Measurements from ENCODE around the gene PITPNC1. TPM values are rescaled to one million over a fixed set of nuclear protein-coding genes. Genes with fewer than 3 reads are reported as not detected.
"Not testable (repeated sequence)": the region's sequence is repeated elsewhere in the genome, so short reads cannot be mapped to it uniquely, and the experiment has no call there.

PITPNC1 gene
- total RNA-seq, 1 experiment from 2014 or later, result 22.3 TPM

DNA sequence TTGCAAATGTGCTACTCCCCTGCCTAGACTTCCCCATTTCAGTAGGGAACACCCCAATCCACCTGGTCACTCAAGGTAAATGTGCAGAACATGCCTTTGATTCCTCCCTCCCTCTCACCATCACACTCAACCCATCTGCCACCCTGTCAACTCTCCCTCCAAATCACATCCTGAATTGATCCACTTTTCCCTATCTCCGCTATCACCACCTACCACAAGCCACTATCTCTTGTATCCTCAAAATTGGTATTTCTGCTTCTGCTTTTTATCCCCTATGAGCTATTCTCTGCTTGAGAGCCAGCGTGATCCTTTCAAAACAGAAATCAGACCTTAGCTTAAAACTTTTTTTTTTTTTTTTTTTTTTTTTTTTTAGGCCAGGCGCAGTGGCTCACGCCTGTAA lies 335.3 kb downstream of the PITPNC1 start:
- in situ Hi-C loops (cut with HindIII; ENCODE audit: low pct_unique_long_range_greater_than_20kb, low sequenced_read_pairs), result no loop called here
- DNase-seq (ENCODE audit: low read depth, low spot score), result no peak

DNA sequence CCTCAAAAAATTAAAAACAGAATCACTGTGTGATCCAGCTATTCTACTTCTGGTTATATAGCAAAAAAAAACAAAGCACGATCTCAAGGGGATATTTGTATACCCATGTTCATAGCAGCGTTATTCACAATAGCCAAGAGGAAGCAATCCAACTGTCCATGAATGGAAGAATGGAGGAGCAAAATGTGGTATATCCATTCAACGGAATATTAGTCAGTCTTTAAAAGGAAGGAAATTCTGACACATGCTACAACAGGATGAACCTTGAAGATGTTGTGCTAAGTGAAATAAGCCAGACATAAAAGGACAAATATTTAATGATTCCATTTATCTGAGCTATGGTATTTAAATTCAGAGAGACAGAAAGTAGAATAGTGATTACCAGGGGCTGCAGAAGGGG lies 336.1 kb downstream of the PITPNC1 start:
- DNase-seq (ENCODE audit: low read depth, low spot score), result no peak
- in situ Hi-C loops (cut with HindIII; ENCODE audit: low pct_unique_long_range_greater_than_20kb, low sequenced_read_pairs), result no loop called here

DNA sequence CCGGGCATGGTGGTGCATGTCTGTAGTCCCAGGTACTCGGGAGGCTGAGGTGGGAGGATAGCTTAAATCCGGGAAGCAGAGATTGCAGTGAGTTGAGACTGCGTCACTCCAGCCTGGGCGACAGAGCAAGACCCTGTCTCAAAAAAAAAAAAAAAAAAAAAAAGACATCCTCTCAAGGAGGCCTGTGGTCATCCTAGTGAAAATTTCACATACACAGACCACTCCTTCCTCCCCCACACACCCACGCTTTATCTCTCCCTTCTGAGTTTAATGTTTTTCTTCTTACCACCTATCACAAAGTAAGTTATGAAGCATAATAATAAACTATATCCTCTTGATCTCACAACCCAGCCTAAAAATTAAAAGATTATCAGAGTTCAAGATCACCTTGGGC lies 339.3 kb downstream of the PITPNC1 start:
- in situ Hi-C loops (cut with HindIII; ENCODE audit: low pct_unique_long_range_greater_than_20kb, low sequenced_read_pairs), result no loop called here
- DNase-seq (ENCODE audit: low read depth, low spot score), result no peak

DNA sequence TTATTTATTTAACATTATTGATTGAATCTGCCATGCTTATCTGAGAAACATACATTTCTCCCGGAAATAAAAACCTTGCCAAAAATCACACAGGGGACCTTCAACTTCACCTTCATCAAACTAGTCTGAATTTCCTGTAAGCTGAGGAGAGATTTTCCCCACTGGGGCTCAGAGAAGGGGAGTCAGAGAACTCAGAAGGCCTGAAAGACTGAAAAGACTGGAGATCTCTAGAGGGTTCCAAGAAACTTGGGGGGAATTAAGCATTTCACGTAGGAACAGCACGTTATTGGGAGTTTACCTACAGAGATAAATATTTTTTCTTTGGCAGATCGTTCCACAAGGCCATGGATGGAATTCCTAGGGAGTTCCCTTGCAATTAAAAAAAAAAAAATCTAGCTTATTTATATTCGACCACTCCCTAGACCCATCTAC lies 340.1 kb downstream of the PITPNC1 start:
- DNase-seq (ENCODE audit: low read depth, low spot score), result no peak
- in situ Hi-C loops (cut with HindIII; ENCODE audit: low pct_unique_long_range_greater_than_20kb, low sequenced_read_pairs), result no loop called here

DNA sequence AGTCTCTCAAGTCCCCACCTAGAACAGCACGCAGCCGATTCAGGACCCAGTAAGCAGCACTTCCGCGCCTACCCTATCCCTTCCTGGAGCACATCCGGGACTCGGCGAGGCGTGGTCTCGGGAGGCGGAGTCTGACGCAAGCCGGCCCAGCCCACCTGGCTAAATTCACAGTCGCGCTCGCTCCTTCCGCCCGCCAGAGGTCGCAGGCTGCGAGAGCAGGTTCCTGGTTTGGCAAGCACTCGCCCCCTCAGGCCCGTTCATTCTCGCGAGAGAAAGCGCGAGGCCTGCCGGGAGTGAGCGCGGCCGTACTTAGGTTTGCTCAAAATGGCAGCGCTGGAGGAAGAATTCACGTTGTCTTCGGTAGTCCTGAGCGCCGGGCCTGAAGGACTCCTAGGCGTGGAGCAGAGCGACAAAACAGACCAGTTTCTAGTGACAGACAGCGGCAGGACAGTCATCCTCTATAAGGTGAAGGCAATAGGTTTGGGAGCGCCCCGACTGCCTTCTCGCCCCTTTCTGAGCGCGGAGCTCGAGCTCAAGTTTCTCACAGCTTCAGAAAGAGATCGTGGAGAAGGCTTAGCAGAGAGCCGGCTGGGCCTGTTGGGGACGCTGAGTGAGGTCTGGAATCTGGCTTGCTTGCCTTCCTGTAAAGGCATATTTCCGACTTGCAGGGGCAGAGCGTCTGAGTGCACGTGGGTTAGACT lies 340.7 kb downstream of the PITPNC1 start, which contains the start of gene NOL11:
TSS of gene NOL11 (plus strand) at position 313 of the 701 bp plus-strand sequence. CDS start at position 325, 12 bp downstream.
- in situ Hi-C loops (cut with HindIII; ENCODE audit: low pct_unique_long_range_greater_than_20kb, low sequenced_read_pairs), result no loop called here
- peak; percentile 100 for DNase-seq (ENCODE audit: low read depth, low spot score)

DNA sequence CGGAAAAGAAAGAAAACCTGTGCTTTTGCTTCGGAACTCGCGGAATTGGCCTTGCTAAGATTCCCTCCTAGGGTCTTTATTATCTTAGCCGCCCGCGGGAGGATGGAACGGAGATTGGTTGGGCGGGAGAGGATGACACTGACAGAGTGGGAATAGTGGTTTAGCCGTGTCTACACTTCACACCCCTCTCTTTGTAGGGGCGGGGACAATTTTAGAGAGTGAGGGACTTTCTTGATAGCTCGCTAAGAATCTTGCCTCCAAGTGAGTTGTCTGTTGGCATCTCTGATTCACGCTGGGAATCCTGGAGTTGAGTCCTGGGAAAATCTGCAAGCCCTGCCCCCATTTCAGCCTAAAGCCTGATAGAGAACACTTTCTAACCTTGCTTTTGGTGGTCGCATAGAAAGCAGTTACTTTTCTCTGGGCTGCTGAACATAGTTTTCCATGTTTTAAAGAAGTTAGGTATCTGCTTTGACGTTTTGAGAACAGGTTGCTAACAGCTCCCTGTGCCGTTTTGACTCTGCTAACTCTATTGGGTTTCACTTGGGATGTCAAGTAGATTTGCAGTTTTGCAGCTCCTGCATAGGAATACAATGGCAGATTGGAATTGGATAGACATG lies 341.4 kb downstream of the PITPNC1 start:
- peak; percentile 73 for DNase-seq (ENCODE audit: low read depth, low spot score)
- in situ Hi-C loops (cut with HindIII; ENCODE audit: low pct_unique_long_range_greater_than_20kb, low sequenced_read_pairs), result no loop called here

DNA sequence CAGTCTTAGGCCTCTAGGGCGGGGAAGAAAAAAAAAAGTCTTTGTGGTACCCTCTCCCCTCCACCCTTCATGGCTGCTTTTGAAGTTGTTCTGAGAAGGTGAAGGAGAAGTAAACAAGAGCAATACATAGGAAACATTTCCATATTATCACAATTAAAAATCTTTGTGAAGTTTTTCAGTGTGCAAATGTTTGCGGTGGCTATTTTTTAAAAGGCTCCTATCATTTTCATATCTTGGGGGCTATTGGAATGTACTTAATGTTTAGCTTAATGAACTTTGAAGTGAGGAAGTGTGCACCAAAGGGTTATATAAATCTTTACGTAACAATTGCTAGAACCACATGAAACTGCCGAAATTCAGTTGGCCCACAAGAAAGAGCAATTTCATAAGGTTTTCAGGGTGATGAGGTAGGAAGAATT lies 348.3 kb downstream of the PITPNC1 start:
- no peak for DNase-seq (ENCODE audit: low read depth, low spot score)
- in situ Hi-C loops (cut with HindIII; ENCODE audit: low pct_unique_long_range_greater_than_20kb, low sequenced_read_pairs), result no loop called here

DNA sequence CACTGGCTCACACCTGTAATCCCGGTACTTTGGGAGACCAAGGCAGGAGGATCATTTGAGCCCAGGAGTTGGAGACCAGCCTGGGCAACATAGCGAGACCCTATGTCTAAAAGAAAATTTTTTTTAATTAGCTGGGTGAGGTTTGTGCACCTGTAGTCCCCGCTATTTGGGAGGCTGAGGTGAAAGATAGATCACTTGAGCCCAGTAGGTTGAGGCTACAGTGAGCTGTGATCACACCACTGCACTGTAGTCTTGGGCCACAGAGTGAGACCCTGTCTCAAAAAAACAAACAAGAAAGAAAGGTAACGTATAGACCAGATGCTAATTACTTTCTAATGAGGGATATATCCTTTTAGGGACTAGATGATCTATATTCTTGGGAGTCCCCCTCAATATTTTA lies 348.7 kb downstream of the PITPNC1 start:
- no peak for DNase-seq (ENCODE audit: low read depth, low spot score)
- in situ Hi-C loops (cut with HindIII; ENCODE audit: low pct_unique_long_range_greater_than_20kb, low sequenced_read_pairs), result no loop called here

DNA sequence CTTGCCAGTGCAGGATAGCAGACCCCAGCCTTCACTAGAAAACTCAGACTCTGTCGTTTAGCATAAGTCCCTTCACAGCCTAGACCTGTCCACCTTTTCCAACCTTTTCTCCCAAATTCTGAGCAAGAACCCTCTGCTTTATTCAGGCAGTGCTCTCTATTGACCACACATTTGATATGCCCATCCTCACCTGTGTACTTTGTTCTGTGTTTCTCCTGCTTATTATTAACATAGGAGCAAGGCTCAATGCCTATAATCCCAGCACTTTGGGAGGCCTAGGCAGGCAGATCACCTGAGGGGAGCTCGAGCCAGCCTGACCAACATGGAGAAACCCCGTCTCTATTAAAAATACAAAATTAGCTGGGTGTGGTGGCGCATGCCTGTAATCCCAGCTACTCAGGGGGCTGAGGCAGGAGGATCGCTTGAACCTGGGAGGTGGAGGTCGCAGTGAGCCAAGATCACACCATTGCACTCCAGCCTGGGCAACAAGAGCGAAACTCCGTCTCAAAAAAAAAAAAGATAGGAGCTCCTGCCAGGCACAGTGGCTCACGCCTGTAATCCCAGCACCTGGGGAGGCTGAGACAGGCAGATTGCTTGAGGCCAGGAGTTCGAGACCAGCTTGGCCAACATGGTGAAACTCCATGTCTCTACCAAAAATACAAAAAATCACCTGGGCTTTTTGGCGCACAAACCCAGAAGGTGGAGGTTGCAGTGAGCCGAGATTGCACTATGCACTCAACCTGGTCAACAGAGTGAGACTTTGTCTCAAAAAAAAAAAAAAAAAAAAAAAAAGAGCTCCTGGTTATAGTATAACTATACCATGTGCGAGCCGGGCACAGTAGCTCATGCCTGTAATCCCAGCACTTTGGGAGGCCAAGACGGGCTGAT lies 350.3 kb downstream of the PITPNC1 start:
- in situ Hi-C loops (cut with HindIII; ENCODE audit: low pct_unique_long_range_greater_than_20kb, low sequenced_read_pairs); DNase-seq (ENCODE audit: low read depth, low spot score): not testable (repeated sequence)

DNA sequence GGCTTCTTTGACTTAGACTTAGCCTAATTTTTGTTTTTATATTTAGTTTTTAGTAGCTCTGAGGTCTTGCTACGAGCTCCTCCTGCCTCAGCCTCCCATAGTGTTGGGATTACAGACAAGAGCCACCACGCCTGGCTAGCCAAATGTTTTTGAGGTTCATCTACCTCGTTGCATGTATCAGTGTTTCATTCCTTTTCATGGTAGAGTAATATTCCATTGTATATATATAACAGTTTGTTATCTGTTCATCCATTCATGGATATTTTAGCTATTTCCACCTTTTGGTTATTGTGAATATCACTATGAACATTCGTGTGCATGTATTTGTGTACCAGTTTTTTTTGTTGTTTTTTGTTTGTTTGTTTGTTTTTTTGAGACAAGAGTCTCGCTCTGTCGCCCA lies 352.8 kb downstream of the PITPNC1 start:
- in situ Hi-C loops (cut with HindIII; ENCODE audit: low pct_unique_long_range_greater_than_20kb, low sequenced_read_pairs), result no loop called here
- no peak for DNase-seq (ENCODE audit: low read depth, low spot score)

DNA sequence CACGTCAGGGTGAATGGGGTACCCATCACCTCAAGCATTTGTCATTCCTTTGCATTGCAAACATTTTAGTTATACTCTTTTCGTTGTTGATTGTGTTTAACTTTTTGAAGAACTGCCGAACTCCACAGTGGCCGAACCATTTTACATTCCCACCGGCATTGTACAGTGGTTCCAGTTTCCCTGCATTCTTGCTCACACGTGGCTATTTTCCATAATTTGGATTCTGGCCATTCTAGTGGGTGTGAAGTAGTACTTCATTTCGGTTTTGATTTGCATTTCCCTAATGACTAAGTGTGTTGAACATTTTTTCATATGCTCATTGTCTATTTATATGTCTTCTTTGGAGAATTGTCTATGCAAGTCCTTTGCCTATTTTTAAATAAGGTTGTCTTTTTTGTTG lies 353.6 kb downstream of the PITPNC1 start:
- no peak for DNase-seq (ENCODE audit: low read depth, low spot score)
- in situ Hi-C loops (cut with HindIII; ENCODE audit: low pct_unique_long_range_greater_than_20kb, low sequenced_read_pairs), result no loop called here

DNA sequence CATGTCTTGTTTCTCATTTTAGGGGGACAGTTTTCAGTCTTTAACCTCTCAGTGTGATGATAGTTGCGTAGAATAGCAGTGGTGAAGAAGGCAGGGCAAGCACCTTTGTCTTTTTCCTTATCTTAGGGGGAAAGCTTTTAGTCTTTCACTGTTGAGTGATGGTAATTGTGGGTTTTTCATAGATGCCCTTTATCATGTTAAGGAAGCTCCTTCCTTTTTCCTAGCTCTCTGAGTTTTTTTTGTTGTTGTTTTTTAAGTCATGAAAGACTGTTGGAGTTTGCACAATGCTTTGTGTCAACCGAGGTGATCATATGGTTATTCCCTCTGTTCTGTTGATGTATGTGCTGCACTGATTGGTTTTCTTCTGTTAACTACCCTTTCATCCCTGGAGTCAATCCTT lies 356.4 kb downstream of the PITPNC1 start:
- in situ Hi-C loops (cut with HindIII; ENCODE audit: low pct_unique_long_range_greater_than_20kb, low sequenced_read_pairs), result no loop called here
- DNase-seq (ENCODE audit: low read depth, low spot score), result peak; percentile 37

DNA sequence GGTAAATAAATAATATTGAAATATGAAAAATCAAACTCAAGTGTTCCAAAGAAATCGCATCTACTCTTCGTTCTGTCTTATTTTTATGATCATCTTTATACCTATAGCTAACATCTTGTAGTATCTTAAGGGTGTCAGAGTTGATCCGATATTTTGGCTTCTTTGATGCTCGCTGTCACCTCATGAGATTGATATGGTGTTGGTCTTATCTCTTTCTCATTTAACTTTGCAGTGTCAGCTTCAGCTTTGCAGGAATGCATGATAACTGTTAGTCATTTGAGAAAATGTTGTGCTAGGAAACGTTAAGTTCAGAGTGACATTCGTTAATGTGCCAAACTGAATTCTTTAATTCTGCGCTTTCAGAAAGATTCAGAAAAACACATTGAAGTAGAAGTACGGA lies 360.1 kb downstream of the PITPNC1 start:
- in situ Hi-C loops (cut with HindIII; ENCODE audit: low pct_unique_long_range_greater_than_20kb, low sequenced_read_pairs), result no loop called here

DNA sequence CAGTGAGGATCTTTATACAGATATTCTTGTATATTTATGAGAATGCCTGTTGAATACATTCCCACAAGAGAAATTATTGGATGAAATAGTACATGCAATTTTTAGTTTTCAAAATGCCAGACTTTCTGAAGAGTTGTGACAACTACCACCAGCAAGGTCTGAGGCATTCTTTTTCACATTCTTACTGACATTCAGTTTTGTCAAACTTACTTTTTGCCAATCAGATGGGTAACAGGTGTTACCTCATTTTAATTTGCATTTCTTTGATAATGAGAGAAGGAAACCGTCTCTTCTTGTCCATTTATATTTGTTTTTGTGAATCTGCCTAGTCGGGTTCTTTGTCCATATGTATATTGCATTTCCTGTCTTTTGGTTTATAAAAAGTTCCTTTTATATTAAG lies 364.9 kb downstream of the PITPNC1 start:
- DNase-seq (ENCODE audit: low read depth, low spot score), result no peak
- in situ Hi-C loops (cut with HindIII; ENCODE audit: low pct_unique_long_range_greater_than_20kb, low sequenced_read_pairs), result no loop called here

More for the DNA sequence above, 360.1 kb downstream of the PITPNC1 start:
- no peak for DNase-seq (ENCODE audit: low read depth, low spot score)

Small RNAs within 50 kb of the gene (small RNA-seq; reads per million reads assigned to genes)
- 0 reads per million in 2 experiments for gene MIR548AA2
- gene MIR548D2, result 0 reads per million in 2 experiments
- gene RF00019, result 0 reads per million in 2 experiments
- 0 reads per million in 2 experiments for gene RN7SL756P
- 3.6 to 7.0 reads per million in 2 experiments for gene SNORA38B

Other genes starting within 250 kb of the PITPNC1 start
- 45.7 and 48.5 TPM in 2 replicates for gene HELZ, start 132.1 kb upstream of the PITPNC1 start, total RNA-seq (2014; rRNA removed; shearing (Covaris generic))
- 36.4 and 44.4 TPM in 2 replicates for gene PSMD12, start 10.7 kb upstream of the PITPNC1 start, total RNA-seq (2014; rRNA removed; shearing (Covaris generic))